NCI-H146 treated with DMSO at 0.1 percent for 48 hours (cell line): Measurements from ENCODE around the gene SLC34A2.
A peak's percentile ranks its signal among the peaks of the same experiment; 100 is the strongest.
"Not testable (repeated sequence)": the region's sequence is repeated elsewhere in the genome, so short reads cannot be mapped to it uniquely, and the experiment has no call there.

Experiments used
- DNase-seq: peaks from one replicate; lab custom pipeline; 2025; ENCODE audit not compliant: unreplicated experiment; lab: John Stamatoyannopoulos, UW

Gene SLC34A2

GRCh38 chr4:25654971-25655963, at the start of gene SLC34A2:
SLC34A2 (plus strand) TSS chr4:25655851; CDS start chr4:25662501, 6,650 bp downstream.
- peak; percentile 33 for DNase-seq

GRCh38 chr4:25608644-25609043, 47.0 kb upstream of the SLC34A2 start:
- DNase-seq: no peak

GRCh38 chr4:25609976-25610375, 45.7 kb upstream of the SLC34A2 start:
- DNase-seq: no peak

- not testable (repeated sequence) for DNase-seq
These were observed 42.0 kb upstream of the SLC34A2 start for GRCh38 chr4:25613613-25614012.

- DNase-seq: no peak
These were observed 40.8 kb upstream of the SLC34A2 start for GRCh38 chr4:25614807-25615206.

- no peak for DNase-seq
These were observed 34.4 kb upstream of the SLC34A2 start for GRCh38 chr4:25621027-25621930.

GRCh38 chr4:25624616-25625015, 31.0 kb upstream of the SLC34A2 start:
- DNase-seq: no peak

- no peak for DNase-seq
These were observed 27.2 kb upstream of the SLC34A2 start for GRCh38 chr4:25628451-25628850.

GRCh38 chr4:25632135-25632534, 23.5 kb upstream of the SLC34A2 start:
- no peak for DNase-seq

- no peak for DNase-seq
These were observed 22.1 kb upstream of the SLC34A2 start for GRCh38 chr4:25633541-25633940.

GRCh38 chr4:25635501-25635900, 20.1 kb upstream of the SLC34A2 start:
- no peak for DNase-seq

- DNase-seq: no peak
These were observed 17.9 kb upstream of the SLC34A2 start for GRCh38 chr4:25637581-25638220.

GRCh38 chr4:25638221-25638601, 17.4 kb upstream of the SLC34A2 start:
- no peak for DNase-seq

GRCh38 chr4:25638806-25639205, 16.8 kb upstream of the SLC34A2 start:
- no peak for DNase-seq

GRCh38 chr4:25650311-25650710, 5.3 kb upstream of the SLC34A2 start:
- DNase-seq: no peak

- DNase-seq: no peak
These were observed 4.0 kb upstream of the SLC34A2 start for GRCh38 chr4:25651682-25652081.

GRCh38 chr4:25654031-25654970, 1.4 kb upstream of the SLC34A2 start:
- no peak for DNase-seq

- no peak for DNase-seq
These were observed 380 bp downstream of the SLC34A2 start for GRCh38 chr4:25656031-25656430.

- no peak for DNase-seq
These were observed 2.7 kb downstream of the SLC34A2 start for GRCh38 chr4:25658357-25658771.

GRCh38 chr4:25658777-25659176, 3.1 kb downstream of the SLC34A2 start:
- no peak for DNase-seq
